GM21381 (cell line): ENCODE measurements around the gene DCDC1.
A peak's percentile ranks its signal among the peaks of the same experiment; 100 is the strongest.

Source experiments
- ATAC-seq: cut with Tn5 transposase; IDR thresholded peaks from one replicate; pipeline ENCODE4 v1.9.1; 2021; ENCODE audit warnings: mild to moderate bottlenecking, moderate library complexity; ENCODE audit not compliant: unreplicated experiment

DCDC1 gene, protein sequence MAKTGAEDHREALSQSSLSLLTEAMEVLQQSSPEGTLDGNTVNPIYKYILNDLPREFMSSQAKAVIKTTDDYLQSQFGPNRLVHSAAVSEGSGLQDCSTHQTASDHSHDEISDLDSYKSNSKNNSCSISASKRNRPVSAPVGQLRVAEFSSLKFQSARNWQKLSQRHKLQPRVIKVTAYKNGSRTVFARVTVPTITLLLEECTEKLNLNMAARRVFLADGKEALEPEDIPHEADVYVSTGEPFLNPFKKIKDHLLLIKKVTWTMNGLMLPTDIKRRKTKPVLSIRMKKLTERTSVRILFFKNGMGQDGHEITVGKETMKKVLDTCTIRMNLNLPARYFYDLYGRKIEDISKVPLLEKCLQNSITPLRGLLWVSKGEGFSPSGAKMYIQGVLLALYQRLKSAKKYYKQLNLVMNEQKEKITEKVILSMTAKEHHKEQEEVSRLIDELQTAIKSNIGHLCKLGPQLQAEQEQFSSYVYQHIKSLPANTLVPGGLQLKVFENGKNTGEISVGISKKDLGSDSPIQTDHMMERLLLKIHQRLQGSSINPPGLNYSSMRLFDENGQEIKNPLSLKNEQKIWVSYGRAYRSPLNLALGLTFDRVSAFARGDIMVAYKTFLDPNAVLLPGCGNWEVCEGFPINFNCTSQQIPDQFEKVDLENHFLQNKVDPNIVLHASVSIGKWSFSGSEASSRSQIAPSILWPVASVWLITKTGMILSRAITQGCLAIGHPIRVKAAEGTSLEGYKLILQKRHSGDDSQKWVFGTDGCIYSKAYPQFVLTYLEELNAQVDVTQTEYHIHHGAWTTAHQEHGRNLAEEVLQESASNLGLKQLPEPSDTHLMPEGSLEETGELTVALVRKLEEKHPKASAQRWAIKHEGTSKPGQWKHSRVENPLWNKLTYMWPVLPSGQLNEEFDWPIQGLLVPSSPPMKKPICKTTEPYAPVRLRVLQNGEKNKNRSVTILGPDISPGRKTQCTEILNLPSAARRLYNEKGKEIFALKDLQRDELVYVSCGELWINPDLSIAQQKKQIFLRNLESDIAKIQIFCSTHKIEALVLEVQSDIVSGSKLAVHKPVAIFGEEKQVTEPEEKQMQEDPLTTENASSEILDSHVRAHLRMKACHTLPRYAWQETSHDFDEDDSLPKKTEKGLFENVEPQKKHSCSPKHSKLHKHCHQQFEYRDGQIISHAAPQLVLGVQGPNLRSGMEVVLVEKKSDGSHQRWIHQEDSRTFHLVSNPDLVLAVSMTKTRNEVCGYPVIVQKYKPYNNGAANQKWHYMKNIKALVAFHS (N-terminal part only)

DNA sequence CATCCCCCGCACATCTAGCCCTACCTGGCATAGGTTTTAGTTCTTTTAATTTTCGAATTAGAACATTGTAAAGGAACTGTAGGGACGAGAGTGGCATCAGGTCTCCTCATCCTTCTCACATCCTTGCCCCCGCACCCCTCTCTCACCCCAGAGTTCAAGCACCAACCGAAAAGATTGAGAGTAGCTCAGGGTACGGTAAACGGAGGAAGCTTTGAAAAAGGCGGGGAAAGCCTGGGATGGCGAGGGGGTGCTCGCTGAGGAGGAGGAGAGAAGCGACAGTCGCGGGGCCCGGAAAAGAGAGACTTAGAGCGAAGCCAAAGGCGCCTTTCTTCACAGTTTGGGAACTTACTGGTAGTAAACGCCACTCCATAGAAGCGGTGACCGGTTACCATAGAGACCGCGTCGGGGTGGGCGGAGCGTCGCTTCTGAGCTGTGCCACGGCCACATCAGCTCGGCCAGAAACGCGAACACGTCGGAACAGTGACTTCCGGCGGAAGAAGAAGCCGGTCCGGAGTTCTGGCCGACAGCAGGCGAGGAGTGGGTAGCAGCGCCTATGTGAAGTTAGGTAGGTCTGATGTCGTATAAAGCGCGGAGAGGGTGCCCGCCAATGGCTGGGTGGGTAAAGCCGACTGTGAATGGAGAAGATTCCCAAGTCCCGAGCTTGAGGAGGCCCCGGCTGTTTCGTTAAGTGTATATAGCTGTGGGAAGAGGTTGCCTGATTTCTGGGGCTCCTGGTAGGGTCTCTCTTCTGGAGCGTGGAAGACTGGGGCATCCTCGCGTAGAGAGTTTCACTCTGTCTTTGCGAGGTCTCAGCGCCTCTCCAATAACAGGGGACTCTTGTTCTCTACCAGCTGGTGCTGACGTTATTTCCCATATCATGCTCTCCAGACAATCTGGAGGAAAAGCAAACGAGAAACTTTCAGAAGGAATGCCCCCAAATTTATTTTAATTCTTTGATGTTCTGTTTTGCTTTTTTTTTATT, at the start of gene DCDC1, which contains the start of gene DNAJC24:
Gene DCDC1 (minus strand): TSS at position 392 of the 982 bp plus-strand sequence. CDS start 41,459 bp downstream, outside the sequence.
Gene DNAJC24 (plus strand): TSS at position 513 of the 982 bp plus-strand sequence. CDS start 889 bp downstream, outside the sequence.
- ATAC-seq = peak; percentile 98

DNA sequence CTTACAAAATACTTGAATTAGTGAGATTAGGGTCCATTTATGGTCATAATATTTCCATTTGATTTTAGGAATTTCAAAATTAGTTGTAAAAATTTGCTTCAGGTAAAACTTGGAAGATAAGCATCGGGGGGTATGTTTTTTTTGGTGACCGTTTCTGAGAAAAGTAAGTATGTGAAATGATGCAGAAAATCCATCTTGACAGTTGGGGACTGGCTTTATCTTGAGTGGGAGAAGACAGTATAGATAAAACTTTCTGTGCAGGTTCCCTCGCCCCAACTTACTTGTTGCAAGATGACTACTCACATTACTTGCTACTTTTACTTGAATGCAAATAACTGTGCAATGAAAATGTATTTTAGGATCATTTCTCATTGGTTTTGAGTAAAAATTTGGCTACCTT, 49.6 kb upstream of the DCDC1 start:
- no peak for ATAC-seq

DNA sequence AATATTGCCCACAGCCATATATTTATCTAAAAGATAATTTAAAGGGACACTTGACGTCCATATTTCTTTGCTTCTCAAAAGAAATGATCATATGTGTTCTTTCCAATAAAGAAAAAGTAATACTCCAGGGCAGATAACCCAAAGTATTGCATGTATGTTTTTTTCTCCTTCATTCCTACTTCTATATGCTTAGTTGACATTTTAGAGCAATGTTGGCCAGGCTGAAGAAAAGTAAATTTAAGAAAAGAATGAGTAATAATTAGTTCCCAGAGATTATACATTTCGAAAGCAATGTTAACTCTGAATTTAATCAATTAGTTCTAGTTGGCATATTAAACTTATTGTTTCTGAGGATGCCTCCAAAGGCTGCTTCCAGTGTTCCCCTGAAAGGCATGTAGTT, 48.3 kb upstream of the DCDC1 start:
- ATAC-seq = no peak

DNA sequence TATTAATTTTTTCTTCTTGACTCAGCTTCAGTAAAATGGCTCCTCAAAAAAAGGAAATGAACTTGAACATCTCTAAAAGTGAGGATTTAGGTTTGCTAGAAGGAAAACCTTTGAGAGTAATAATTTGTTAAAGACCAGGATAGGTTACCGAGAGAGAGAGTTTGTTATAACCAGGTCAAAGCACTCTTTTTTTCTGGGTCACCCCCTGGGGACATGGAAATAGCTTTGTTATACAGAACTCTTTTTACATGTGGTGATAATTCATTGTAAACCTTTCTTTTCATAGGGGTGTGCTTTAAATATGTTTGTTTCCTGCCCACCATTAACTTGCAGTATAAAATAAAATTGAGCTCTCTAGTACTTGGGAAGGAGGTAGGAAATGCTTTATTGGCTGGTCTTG, 47.8 kb upstream of the DCDC1 start:
- no peak for ATAC-seq

DNA sequence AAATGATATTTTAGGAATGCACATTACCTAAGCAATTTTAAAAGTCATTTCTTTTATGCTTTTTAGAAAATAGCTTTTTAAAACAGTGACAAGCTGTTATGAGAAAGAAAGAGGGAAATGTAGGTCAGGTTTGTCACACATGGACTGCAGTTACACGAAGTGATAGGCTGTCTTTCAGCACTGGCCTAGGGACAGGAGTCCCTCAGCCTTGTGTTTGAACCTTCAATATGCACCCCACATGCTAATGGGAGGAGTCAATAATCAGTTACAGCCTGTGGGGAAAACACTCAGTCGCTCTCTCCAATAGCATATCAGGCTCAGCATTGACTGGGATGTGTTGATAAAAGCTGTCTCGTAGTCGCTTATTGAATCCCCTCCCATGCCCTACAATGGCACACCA, 45.9 kb upstream of the DCDC1 start:
- ATAC-seq = no peak

DNA sequence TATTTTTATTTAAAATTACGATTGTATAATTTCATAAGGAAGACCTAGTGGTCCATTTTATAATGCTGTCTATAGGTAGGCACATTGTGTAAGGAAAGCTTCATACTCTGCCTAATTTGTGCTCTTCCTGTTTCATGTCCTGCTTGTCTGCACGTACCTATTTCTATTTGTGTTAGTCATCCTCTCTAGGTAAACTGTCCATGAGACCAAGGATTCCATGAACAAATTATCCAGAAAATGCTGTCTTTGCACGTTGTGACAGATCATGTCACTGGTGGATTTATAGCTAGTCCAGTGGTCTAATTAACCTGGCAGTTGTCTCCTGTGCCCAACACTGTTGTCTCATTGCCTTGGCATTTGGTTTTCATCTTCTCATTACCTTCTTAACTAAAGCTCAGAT, 44.8 kb upstream of the DCDC1 start:
- no peak for ATAC-seq

DNA sequence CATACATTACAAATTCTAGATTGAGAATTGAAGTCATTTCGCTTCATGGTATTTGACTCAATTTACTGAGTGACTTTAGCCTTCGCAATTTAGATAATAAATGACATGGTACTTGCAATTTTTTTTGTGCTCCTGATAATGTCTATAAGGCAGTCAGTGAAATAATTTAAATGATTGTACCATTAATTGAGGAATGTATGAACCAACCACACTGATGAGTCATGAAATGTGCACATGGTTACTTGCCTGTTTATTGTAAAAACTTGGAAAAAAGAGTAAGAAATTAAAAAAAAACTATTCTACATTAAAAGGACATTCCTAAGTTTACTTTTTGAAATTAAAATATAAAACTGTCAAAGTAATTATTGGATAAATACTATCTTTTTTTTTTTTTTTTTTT, 43.4 kb upstream of the DCDC1 start:
- no peak for ATAC-seq

DNA sequence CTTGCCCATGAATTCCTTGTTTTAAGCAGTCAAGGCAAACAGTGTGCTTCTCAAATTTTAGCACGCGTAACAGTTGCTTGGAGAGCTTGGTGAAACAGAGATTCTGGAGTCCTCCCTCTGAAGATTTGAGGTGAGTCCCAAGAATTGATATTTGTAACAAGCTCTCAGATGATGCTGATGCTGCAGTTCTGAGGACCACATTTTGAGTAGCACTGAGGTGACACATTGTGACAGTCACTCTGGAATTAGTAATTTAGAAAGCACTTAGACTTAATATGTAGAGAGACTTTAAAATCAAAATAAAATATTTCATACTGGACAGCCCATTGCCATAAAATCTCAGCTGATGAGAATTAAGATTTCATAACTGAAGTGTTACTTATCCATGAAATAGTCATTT, 38.7 kb upstream of the DCDC1 start:
- ATAC-seq = no peak

DNA sequence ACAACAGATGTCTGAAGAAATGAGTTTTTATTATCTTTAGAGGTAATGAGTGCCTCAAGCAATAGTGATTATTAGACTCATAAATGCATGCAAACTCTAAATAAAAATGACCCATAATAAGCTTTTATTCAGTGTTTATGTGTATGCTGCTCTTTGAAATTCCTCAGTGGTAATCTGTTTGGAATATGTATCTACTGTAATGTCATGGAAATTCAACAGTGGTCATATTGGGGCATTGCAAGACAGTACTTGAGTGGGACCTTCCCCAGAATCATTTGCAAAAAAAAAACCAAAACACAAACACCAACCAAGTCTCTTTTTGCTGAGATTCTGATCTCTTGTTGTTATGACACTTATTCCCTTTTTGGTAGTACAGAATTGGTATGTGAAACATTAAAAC, 35.1 kb upstream of the DCDC1 start:
- ATAC-seq = no peak

DNA sequence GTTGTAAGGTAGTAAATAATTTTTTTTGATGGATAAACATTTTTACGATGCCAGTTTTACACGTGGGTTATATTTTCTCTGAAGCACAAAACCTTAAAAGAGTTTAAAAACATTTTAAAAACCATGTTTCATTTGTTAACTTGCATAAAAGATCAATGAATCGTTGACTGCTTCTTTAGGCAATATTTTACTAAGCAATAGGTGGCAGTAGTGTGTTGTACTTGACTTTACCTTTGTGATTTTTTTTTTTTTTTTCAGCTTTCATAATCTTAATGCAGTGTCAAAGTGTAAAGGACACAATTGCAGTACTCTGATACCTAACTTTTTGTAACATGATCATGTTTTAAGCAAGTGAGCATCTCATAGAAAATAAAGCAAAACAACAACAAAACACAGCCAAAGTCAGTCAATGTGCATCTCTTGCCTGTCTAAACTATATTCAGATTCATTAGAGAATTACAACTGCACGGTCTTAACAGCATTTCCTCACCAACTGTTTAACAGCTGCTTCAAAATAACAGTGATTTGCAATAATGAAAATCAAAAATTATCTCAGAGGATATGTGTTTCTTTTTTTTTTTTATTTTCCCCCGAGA, 27.8 kb upstream of the DCDC1 start:
- ATAC-seq = no peak

DNA sequence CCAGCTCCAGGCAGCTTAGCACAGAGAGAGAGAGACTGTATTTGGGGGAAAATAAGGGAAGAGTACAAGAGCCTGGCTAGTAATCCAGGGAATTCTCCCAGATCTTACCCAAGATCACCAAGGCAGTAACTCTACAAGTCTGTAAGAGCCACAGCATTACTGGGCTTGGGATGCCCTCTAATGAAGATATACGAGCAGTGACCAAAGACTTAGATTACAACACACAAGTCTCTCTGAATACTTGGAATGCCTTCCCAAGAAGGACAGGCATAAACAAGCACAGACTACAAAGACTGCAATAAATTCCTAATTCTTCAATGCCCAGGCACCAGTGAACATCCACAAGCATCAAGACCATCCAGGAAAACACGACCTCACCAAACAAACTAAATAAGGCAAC, 17.8 kb upstream of the DCDC1 start:
- no peak for ATAC-seq

DNA sequence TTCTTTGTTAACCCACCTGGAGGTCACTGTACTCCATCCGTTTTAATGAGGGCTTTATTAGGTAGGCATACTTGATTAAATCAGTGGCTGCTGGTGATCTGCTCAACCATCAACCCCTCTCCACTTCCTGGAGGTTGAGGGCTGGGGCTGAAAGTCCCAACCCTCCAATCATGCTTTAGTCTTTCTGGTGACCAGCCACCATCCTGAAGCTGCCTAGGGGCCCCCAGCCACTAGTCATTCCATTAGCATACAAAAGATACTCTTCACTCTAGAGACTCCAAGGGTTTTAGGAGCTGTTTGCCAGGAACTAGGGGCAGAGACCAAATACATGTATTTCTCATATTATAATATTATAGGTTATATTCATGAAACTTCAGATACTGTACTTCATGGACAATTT, 13.6 kb upstream of the DCDC1 start:
- ATAC-seq = no peak

DNA sequence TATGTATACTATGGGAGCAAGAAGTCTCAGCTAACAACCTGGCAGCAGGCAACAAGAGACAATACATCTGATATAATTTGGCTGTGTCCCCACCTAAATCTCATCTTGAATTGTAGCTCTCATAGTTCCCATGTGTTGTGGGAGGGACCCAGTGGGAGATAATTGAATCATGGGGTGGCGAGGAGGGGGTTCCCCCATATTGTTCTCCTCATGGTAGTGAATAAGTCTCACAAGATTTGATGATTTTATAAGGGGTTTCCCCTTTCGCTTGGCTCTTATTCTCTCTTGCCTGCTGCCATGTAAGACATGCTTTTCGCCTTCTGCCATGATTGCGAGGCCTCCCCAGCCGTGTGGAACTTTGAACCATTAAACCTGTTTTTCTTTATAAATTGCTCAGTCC, 6.3 kb upstream of the DCDC1 start:
- ATAC-seq = no peak

DNA sequence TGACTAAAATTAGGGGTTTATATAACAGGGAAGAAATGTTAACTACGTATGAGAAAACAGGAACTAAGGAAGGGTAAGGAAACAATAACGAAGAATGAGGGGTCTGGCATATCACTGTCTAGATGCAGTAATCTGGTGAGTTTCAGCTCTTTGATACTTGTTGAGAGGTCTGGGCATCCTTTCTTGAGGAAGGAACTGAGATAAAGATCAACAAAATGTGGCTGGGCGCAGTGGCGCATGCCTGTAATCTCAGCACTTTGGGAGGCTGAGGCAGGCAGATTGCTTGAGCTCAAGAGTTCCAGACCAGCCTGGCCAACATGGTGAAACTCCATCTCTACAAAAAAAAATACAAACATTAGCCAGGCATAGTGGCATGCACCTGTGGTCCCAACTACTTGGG, 2.7 kb downstream of the DCDC1 start:
- no peak for ATAC-seq

DNA sequence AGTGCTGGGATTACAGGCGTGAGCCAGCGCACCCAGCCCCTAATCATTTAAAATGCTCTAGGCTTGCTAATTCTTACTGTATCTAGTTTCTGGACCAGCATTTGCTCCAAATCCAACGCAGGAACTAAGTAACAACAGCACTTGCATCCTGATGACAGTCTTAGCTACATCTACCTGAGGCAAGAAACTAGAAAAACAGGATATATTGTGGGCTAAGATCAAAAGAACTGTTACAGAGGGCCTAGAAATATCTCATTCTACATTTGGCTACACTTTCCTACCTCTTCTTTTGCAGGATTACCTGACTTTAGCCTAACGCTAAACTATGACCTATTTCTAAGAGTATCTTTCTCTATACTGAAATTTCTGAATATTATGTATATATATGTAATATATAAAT, 7.8 kb downstream of the DCDC1 start:
- ATAC-seq = no peak

DNA sequence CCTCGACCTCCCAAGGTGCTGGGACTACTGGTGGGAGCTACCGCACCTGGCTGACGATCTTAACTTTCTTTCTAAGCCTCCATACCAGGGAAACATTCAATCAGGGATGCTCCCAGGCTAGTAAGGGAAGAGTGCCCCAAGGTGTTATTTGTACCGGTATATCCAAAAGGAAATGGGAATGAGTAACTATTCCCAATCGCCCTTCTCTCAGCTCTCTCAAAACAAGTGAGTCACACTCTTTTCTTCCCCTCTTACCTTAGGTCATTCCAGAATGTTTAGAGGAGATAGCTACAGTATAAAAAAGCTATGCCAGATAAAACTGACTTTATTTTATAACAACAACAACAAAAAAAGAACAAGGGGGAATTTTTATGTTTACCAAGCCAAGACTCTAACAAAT, 13.7 kb downstream of the DCDC1 start:
- no peak for ATAC-seq

DNA sequence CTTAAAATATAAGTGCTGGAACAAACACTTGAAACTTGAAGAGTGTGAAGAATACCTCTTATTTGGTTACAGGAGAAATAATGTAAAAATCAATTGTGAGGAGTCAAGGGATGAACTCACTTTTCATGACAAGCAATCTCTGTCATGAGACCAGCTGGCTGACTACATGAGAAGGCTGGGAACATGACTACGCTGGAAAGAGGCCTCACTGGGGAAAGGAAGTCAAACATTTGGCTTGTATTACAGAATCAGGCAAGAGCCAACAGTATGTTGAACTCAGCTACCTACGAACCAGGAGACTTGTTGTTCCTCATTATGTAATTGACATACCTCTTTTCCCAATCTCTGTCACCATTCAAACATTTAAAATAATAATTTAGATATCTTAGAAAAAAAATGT, 14.4 kb downstream of the DCDC1 start:
- ATAC-seq = no peak

DNA sequence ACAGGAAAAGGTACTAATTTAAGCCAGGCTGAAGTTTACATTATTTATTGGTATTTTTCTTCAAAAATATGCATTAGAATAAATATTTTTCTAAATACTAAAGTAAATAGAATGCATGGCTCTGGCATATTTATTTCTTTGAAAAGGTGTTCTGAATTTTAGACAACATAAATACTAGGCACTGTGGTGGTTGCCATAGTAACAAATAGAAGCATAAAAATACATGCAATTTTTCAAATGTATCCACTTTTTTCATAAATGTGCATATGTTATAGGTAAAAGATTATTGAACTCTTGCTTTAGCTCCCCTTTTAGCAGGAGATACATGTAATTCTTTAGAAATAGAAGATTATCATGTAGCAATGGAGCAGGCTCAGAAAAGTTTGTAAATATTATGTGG, 18.4 kb downstream of the DCDC1 start:
- ATAC-seq = no peak

DNA sequence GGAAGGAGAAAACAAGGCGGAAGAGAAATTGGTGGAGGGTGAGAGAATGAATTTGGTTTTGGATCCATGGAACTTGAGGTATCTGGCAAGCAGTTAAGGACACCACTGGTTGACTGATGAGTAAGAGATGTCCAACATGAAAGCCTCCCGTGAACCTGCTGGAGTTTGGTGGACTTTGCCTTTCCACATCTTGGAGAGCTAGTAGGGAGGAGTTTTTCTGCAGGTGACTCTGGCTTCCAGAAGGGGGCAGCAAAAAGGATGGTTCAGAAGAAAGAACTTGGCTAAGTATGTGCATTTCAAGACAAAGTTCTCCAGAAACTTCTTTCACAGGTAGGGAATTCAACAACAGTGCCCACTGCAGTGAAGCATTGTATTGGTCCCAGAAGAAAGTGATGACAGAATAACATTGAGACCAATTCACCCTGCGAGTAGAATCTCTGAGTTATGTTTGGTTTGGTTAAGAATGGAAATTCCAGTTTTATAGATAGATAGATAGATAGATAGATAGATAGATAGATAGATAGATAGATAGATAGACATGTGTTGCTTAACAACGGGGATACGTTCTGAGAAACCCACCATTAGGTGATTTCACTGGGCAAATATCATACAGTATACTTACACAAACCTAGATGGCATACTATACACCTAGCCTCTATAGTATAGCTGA, 28.5 kb downstream of the DCDC1 start:
- ATAC-seq = no peak
